HG02884 (cell line): ENCODE data around the gene ELK1.

ENCODE experiments used
- ATAC-seq: cut with Tn5 transposase; IDR thresholded peaks from one replicate; pipeline ENCODE4 v1.9.1; 2021; ENCODE audit warnings: mild to moderate bottlenecking, moderate library complexity; ENCODE audit not compliant: unreplicated experiment

Gene ELK1

GRCh38 chrX:47645530-47645929 lies 4.8 kb downstream of the ELK1 start:
- ATAC-seq: no peak

DNA sequence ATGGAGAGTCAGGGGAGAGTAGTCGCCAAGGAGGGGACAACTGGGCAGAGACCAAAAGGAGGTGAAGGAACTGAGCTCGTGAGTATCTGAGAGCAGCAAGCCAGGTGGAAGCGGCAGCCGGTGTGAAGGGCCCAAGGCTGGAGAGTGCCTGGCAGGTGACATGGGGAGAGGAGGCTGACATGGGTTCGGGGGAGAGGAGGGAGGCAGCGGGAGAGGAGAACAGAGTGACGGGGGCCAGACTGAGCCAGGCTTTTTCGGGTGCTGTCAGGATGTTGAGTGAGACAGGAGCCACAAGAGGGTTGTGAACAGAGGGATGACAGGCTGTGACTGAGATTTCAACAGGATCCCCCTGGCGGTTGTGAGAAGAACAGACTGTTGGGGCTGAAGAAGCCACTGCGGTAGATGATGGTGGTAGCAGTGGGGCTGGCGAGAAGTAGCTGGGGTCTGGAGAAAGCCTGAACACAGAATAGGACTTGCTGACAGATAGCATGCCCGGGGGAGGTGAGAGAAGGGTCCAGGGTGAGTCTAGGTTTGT lies 5.7 kb downstream of the ELK1 start:
- ATAC-seq: no peak

DNA sequence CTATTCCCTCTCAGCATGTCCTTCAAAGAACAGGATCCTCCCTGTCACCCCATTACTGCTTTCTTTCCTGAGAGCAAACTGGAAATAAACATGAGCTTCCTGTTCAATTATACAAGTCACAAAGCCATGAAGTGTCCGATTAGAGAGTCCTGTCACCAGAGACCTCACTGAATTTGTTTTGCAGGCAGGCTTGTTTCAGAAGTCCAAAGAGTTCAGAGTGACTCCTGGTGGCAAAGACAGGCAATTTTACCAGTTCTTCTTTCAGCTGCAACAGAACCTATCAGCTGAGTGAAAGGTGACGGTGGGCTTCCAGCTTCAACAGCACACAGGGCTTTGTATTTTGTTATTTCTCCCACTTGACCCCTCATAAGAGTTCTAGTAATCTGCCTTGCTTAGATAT lies 6.4 kb downstream of the ELK1 start:
- ATAC-seq: no peak

DNA sequence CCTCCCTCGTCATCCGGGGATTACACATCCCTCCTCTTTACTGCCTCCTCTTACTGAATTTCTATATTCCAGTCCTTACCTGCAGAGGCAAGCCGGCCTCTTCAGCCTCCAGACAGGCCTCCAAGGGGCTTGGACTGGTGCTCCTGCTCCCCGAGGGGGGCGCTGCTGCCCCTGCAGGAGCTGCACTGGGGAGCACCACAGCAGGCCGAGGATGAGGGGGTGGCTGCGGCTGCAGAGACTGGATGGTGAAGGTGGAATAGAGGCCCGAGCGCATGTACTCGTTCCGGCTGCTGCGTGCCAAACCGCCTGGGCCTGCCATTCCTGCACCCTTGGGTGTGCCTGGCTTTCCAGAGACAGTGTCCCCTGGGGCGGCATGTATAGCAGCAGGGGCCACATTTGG lies 11.5 kb downstream of the ELK1 start:
- no peak for ATAC-seq

GRCh38 chrX:47637546-47638195 lies 12.7 kb downstream of the ELK1 start:
- no peak for ATAC-seq

- no peak for ATAC-seq
Observed at GRCh38 chrX:47634871-47635575, 15.3 kb downstream of the ELK1 start.

DNA sequence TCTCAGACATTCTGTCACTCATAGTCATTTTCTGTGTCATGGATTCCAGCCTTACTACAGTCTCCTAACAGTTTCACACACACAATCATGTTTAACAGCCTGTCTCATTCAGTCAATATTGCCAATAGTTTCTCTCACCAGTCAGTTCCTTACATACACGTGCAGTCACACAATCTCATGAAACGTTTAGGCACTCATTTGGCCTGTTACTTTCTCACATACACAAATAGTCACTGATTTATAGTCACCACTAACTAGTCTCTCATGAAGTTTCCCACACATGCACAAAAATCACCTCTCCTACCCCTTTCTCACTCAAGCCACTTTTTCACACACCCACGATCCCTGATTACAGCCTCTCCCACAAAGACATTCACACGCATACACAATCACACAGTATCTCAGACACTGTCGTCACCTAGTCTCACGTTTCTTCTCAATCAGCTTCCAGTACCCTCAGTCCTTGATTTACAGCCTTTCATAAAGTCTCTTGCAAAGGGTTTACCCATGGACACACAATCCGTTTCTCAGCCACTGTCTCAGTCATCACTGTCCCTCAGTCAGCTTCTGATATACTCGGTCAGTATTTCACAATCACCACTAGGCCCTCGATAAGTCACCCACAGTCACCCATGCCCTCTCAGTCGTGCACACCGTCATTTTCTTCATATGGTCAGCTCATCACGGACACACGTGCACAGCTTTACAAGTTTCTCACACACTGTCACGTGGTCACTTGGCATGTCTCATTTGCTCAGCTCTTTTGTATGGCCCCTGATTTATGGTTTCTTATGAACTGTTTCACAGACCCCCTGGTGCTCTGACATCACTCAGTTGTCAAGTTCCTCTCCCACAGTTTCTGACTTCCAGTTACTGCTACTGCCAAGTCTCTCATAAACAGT lies 16.4 kb downstream of the ELK1 start:
- no peak for ATAC-seq

- no peak for ATAC-seq
Observed at GRCh38 chrX:47632666-47633065, 17.7 kb downstream of the ELK1 start.

DNA sequence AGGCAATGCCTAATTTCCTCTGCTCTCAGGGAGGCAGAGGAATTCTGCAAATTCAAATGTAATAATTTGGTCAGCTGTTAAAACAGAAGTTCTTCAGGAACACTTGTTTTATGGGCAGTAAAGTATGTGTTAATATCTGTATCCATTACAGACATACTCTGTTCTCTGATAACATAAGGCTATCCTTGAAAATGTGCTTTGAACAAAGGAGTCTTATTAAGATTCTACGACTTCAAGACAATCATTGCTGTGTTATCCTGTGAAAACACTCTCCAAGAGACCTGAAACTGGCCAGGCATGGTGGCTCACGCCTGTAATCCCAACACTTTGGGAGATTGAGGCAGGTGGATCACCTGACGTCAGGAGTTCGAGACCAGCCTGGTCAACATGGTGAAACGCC lies 18.7 kb downstream of the ELK1 start:
- ATAC-seq: no peak

DNA sequence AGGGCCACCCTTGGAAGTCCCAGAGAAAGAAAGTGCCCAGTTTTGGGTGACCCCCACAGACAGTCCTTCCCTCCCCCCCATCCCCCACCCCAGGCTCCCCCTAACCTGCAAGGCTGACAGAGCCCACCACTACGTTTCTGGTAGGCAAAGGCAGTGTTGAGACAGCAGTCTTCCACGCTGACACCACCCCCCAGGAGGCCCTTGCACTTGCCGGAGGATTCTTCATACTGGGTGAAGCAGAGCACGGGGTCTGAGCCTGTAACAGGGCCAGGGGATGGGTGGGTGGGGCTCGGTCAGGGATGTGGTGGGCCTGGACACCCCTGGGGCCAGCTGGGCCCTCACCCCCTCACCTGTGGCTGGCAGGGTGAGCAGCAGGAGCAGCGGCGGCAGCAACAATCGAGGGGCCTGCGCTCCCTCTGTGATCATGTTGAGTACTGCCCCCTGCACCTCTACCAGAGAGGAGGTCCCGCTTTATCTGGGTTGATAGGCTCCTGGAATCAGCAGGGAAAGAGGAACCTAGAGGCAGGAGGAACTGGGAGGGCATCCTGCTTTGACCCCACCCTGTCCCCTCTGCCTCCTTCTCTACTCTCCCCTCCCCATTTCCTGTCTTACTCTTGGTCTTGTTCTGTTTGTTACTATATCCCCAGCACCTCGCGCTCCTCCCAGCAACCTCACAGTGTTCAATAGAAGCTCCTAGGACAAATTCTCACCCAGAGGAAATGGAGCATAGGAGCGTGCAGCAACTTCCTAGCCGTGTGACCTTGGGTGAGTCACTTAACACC lies 20.8 kb downstream of the ELK1 start, which contains the start of gene CFP:
CFP (minus strand) TSS at position 512 of the 782 bp plus-strand sequence; CDS start at position 426, 86 bp downstream.
- ATAC-seq: no peak

DNA sequence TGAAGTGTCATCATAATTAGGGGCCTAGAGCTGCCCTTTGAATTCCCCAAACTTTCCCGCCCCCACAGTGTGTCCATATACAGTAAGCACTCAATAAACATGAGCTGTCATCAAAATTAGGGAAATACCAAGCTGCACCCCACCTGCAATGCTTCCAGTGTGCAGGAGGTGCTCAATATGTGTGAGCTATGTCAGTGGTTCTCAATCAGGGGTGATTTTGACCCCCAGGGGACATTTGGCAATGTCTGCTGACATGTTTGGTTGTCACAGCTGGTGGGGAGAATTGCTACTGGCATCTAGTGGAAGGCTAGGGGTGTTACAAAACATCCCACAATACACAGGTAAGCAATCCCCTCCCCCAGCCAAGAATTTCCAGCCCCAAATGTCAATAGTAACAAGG lies 21.4 kb downstream of the ELK1 start:
- ATAC-seq: no peak

GRCh38 chrX:47625365-47625764 lies 25.0 kb downstream of the ELK1 start:
- no peak for ATAC-seq

DNA sequence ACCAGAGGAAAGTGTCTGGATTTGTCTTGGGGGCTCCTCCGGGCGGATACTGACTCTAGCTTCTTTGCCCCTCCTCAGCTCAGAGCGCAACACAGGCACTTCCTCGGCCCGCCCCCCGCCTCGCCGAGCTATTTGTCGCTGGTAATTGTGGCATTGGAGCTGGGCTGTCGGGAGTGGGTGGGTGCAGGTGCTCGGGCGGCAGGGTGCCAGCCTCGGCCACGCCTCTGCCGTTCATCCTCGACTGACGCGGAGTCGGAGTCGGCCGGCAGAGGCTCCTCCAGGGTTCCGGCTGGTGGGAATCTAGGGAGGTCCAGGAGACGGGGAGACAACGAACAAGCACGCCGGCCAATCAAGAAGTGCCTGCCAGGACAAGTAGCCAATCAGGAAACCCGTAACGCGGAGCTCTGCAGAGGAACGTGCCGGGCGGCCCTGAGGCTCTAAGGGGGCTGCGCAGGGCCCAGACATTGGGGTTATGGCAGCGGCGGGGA lies 26.8 kb downstream of the ELK1 start:
- ATAC-seq: no peak

DNA sequence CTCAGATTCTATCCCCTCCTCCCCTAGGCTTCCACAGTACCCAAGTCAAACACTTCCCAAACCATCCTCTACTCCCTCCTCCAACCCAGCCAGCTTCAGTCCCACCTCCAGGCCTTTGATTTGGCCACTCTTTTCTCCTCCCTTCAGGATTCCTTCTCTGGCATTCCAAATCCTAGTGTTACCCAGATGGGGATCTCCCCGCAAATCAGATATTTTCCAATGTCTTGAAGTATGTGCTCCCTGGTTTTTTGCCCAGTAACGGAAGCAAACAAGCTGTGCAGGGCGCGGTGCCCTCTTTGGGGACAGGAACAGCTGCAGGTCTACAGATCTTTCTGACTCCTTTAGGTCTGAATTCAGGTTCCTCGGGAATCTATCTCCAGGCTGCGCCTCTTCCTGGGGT lies 28.5 kb downstream of the ELK1 start:
- no peak for ATAC-seq

DNA sequence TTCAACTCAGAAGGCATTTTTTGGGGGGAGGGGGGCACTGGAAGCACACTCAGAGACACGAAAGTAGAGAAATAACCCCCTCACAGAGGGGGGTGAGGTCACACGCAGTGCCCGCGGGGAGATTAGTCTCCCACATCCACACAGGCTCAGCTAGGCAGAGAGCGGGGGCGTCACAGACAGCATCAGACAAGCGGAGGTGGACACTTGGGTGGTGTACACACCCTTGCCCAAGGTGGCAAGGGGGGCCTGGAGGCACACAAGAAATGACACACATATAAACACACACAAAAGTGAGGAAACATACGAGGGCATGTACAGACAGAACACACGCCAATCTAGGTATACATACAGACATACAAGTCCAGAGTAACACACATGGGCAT lies 30.1 kb downstream of the ELK1 start:
- no peak for ATAC-seq

DNA sequence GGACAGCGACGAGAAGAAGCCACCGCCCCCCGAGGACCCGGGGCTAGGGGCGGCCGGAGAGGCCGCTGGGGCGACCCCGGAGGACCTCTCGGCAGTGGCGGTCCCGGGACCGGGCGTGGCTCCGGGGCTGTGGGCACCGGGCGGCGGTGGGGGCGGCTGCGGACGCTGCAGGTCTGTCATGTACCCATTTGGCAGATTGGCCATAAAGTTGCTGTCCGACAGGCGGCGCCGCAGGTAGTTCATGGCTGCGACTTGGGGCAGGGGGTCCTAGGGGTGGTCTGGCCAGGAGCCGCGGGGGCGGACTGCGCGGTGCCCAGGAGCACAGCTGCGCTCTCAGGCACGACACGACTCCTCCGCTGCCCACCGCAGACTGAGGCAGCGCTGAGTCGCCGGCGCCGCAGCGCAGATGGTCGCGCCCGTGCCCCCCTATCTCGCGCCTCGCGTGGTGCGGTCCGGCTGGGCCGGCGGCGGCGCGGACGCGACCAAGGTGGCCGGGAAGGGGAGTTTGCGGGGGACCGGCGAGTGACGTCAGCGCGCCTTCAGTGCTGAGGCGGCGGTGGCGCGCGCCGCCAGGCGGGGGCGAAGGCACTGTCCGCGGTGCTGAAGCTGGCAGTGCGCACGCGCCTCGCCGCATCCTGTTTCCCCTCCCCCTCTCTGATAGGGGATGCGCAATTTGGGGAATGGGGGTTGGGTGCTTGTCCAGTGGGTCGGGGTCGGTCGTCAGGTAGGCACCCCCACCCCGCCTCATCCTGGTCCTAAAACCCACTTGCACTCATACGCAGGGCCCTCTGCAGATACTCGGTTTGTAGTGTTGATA lies 30.7 kb downstream of the ELK1 start, which contains the start of gene SYN1:
SYN1 (minus strand) TSS at position 372 of the 817 bp plus-strand sequence; CDS start at position 243, 129 bp downstream.
- ATAC-seq: no peak

GRCh38 chrX:47618923-47619485 lies 31.4 kb downstream of the ELK1 start:
- no peak for ATAC-seq

GRCh38 chrX:47614618-47615017 lies 35.7 kb downstream of the ELK1 start:
- no peak for ATAC-seq

GRCh38 chrX:47613082-47613481 lies 37.3 kb downstream of the ELK1 start:
- no peak for ATAC-seq
